AG09309 (cell line): ENCODE results near the gene SLC9A7.

Experiments used
- DNase-seq: peaks from one replicate; pipeline ENCODE4 v3.0.0-alpha.2; 2010; ENCODE audit warnings: low read depth
- H3K4me3 ChIP-seq: 2 replicates; pipeline ENCODE4 v1.5.1; 2011; ENCODE audit warnings: mild to moderate bottlenecking, low read depth, low read length, moderate library complexity; ENCODE audit not compliant: control insufficient read depth
- TF ChIP-seq, protein P1 (sequence below): IDR thresholded peaks from 2 replicates; pipeline ENCODE4 v1.5.1; 2011; ENCODE audit warnings: mild to moderate bottlenecking, low read depth, low read length, inconsistent platforms; ENCODE audit not compliant: insufficient read depth, control insufficient read depth; ENCODE audit errors: missing control alignments

SLC9A7 gene

DNA sequence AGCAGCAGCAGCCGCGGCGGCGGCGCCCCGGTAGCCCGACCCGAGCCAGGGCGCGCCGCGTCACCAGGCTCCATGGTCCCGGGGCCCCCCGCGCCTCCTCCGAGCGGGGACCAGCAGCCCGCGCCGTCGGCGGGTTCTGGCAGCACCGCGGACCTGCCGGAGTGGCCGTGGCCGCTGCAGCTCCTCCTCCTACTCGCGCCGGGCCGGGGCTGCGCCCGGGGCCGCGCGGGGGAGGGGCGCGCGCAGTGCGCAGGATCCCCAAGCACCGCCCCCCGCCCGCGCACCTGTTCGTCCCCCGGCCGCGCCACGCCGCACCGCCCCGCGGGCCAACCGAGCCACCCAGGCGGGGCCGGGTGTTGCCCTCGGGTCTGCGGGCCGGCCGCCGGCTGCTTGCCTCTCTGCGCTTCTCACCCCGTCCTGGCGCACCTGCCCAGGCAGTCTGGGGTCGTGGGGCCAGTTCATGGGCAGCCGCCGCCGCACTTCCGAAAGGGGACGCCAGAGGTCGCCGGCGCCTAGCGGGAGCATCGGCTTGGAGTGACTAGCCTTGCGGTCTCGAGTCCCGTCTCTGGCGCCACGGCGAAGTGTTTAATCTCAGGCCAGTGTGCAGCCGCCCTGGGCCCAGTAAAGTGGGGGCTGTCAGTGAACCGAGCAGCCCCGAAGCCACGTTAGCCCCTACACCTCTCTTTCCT lies at the start of gene SLC9A7:
TSS of gene SLC9A7 (minus strand) at position 163 of the 689 bp plus-strand sequence. CDS start at position 74, 89 bp downstream.
- H3K4me3 ChIP-seq = peak within 1 kb of the TSS; percentile 76
- TF ChIP-seq, protein P1, sequence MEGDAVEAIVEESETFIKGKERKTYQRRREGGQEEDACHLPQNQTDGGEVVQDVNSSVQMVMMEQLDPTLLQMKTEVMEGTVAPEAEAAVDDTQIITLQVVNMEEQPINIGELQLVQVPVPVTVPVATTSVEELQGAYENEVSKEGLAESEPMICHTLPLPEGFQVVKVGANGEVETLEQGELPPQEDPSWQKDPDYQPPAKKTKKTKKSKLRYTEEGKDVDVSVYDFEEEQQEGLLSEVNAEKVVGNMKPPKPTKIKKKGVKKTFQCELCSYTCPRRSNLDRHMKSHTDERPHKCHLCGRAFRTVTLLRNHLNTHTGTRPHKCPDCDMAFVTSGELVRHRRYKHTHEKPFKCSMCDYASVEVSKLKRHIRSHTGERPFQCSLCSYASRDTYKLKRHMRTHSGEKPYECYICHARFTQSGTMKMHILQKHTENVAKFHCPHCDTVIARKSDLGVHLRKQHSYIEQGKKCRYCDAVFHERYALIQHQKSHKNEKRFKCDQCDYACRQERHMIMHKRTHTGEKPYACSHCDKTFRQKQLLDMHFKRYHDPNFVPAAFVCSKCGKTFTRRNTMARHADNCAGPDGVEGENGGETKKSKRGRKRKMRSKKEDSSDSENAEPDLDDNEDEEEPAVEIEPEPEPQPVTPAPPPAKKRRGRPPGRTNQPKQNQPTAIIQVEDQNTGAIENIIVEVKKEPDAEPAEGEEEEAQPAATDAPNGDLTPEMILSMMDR = peak; percentile 85
- no peak for DNase-seq

DNA sequence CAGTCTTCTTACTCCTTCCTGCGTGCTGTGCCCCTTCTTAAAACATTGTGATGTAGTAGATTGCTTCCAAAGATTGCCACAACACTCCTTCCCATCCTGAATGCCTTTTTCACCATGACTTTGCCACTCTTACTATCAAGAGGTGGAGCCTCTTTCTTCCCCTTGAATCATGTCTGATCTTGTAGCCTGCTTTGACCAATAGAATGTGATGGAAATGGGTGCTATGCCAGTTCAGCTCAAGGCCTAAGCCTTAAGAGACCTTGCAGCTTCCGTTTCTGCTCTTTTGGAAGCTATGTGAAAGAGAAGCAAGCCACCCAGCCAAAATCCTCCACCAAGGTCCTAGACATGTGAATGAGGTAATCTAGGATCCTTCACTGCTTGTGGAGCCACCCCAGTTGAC lies 46.4 kb upstream of the SLC9A7 start:
- TF ChIP-seq, protein P1 = no peak
- DNase-seq = no peak
- H3K4me3 ChIP-seq = no peak overlapping the region

DNA sequence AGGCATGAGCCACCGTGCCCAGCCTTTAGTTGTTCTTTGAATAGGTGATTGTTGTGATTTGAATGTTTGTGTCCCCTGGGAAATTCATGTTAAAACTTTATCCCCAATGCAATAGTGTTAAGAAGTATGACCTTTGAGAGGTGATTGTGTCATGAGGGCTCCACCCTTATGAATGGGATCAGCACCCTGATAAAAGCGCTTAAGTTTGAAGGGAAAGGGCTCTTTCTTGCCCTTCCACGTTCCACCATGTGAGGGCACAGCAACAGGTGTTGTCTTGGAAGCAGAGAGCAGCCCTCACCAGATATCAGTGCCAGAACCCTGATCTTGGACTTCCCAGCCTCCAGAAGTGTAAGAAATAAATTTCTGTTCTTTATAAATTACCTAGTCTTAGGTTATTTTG lies 44.2 kb upstream of the SLC9A7 start:
- no peak for DNase-seq

DNA sequence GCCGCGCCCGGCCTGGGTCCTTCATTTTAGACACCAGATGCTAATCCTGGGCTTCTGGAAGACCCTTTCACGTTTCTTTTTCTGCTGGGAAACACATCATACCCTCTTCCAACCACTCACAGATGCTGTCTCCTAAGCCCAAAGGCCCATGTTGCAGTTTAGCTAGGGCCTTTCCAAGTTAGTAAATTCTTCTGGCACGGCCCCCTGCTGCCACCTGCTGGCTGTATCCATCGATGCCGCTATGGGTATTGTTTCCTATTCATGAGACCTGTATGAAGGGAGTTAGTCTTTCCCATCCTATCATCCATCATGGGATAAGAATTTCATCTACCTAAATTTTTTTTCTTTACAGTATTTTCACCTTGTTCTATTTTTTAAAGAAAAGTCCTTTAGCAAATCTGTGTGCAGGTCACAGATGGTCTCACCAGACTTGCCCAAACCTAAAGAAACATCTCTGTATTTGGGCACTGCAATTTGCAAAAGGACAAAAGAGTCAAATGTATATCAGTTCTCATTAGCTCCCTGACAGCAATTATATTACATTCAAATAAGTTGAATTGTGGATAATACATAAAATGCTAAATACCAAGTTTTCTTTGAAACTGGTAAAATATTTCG lies 37.8 kb upstream of the SLC9A7 start:
- TF ChIP-seq, protein P1 = peak; percentile 91
- no peak overlapping the region for H3K4me3 ChIP-seq
- DNase-seq = no peak

More for the DNA sequence above, 44.2 kb upstream of the SLC9A7 start:
- H3K4me3 ChIP-seq = no peak overlapping the region
- TF ChIP-seq, protein P1 = peak; percentile 31

DNA sequence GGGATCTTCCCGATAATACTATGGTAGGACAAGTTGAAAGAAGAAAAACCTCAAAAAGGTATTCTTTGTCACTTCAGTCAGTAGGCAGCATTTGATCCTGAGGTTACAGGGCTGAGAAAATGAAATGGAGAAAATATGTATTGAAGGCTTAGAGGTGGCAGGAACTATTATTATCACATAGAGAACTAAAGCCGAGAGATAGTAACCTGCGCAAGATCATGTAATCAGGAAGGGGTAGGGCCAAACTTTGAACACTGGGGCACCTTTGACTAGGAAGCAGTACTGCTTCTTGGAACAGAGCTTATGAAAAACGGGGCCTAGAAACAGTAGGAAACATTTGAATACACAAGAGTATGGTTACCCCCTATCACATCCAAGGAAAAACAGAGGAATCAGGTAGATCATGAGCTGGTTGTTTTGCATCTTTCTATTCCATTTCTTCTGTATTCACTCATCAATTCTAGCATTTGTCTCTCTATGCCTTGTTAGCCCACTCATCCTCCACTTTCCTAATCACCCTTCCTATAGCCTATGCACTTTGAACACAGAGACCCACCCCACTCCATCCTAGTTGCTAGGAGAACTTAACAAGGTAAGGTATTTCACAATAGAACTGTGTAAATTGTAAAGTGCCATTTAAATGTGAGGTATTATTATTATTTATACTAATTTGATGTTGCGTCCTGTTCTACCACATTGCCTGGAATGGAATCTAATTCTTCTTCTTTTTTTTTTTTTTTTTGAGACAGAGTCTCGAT lies 34.6 kb upstream of the SLC9A7 start:
- no peak for DNase-seq
- H3K4me3 ChIP-seq = no peak overlapping the region
- TF ChIP-seq, protein P1 = no peak

DNA sequence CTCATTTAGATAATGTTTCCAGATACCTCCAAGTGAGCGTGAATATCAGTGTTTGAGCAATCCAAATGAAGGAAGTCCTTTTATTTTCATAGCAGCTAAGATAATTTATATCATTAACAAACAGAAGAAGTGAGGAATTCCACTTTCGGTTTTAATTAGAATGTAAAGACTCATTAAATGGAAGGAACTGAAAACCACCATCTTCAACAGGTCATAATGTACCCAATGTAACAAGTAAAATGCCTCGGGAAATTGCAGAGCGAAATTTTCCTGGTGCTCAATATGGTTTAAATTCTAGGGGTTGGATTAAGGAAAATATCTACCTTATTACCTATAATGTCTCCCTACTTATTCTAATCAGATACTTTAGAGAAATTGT lies 33.9 kb upstream of the SLC9A7 start:
- TF ChIP-seq, protein P1 = no peak
- DNase-seq = no peak
- H3K4me3 ChIP-seq = no peak overlapping the region
